Ovary (tissue), 9 donors: ENCODE results near the gene LMAN1. TPM values are rescaled to one million over a fixed set of nuclear protein-coding genes. Genes with fewer than 3 reads are reported as not detected.

Experiments
- DNase-seq, 5 donors: peaks; one replicate each; pipeline ENCODE4 v3.0.0-alpha.2; 2019 to 2020
- H3K27ac ChIP-seq, 2 donors: fragments of 200-600 bp; one replicate each; pipeline versions ENCODE4 v1.5.1 to v1.8.0; 2019 to 2022
- H3K27me3 ChIP-seq: fragments of 200-600 bp; one replicate; pipeline ENCODE4 v1.8.0; 2022
- H3K36me3 ChIP-seq: fragments of 200-600 bp; sonication (generic); one replicate; pipeline ENCODE4 v1.5.1; 2019
- H3K4me1 ChIP-seq: one replicate; pipeline ENCODE4 v1.8.1; 2013; ENCODE audit warnings: mild to moderate bottlenecking, moderate library complexity; ENCODE audit not compliant: insufficient read depth
- H3K4me3 ChIP-seq: fragments of 200-600 bp; sonication (generic); one replicate; pipeline ENCODE4 v1.5.1; 2017
- H3K9me3 ChIP-seq, 2 donors: fragments of 200-600 bp in 1 of 2; sonication (generic) in 1 of 2; one replicate each; pipeline versions ENCODE4 v1.5.1 to v1.8.1; 2013 to 2019; ENCODE audit warnings: mild to moderate bottlenecking in 1 of 2, moderate library complexity in 1 of 2
- EP300 ChIP-seq: sonication (generic); formaldehyde crosslinking; IDR thresholded peaks from one replicate; pipeline ENCODE4 v1.6.1; 2017; ENCODE audit warnings: antibody characterized with exemption
- POLR2A ChIP-seq: fragments of 450-650 bp; IDR thresholded peaks from one replicate; pipeline ENCODE4 v1.6.1; 2017; ENCODE audit warnings: antibody characterized with exemption, mild to moderate bottlenecking, moderate library complexity
- WGBS, 3 donors: extraction: QIAGEN DNeasy Blood & Tissue Kit in 1 of 3; methylation state at CpG; one replicate each; pipeline versions ENCODE4 v1.1.5 to v1.1.7; 2013 to 2017; 5-methylcytosine and 5-hydroxymethylcytosine counted together
- intact Hi-C, 4 donors: fragments of 100-400 bp; cut with DNase I; formaldehyde crosslinking; loops; one replicate each; pipeline versions ENCODE4 v1.11.0 to v1.15.1; 2022 to 2023
- polyA plus RNA-seq, 2 donors: library from polyadenylated mRNA; stranded (reverse); fragments of 200-250 nt in 1 of 2; fragments of 350-450 nt in 1 of 2; fragmentation: Illumina TruSeq in 1 of 2; extraction: RNeasy Lipid Tissue Mini Kit (QIAGEN cat#74804) in 1 of 2; gene quantifications; one replicate each; pipeline ENCODE4 v1.2.3, GENCODE V29; 2013 to 2014
- total RNA-seq, 7 donors: library from RNA; depleted of rRNA in 2 of 7; stranded (reverse); fragments of >200 nt in 2 of 7; fragmentation: NEBNext Ultra II Directional in 3 of 7; extraction: Animal tissue kit (Norgen Biotek cat#: 25700) in 3 of 7; gene quantifications; one replicate each; pipeline versions ENCODE4 v1.1.0 to v1.2.4, GENCODE V29; 2016 to 2023
- TF ChIP-seq, protein P1 (sequence below), 3 donors: fragments of 450-650 bp in 2 of 3; fragments of 200-600 bp in 1 of 3; IDR thresholded peaks; one replicate each; pipeline versions ENCODE4 v1.5.1 to v1.8.0; 2016 to 2022; ENCODE audit warnings: antibody characterized with exemption in 3 of 3, mild to moderate bottlenecking in 1 of 3
- donor health status: DM: no; HTN: no; CAD: no; lungs with moderate emphysema.
- donor health status: DM: no; HTN: no; CAD: no.
- donor health status: Bipolar disorder and iron deficiency.
- donor health status: DM: yes; HTN: yes; CAD: no.
- donor health status: DM: no; HTN: no; CAD: no.
- donor health status: DM: yes; HTN: yes; CAD: no.

The LMAN1 gene
- total and polyA plus RNA-seq, 9 donors, result 26.8 to 97.8 (median 66.3) TPM

DNA sequence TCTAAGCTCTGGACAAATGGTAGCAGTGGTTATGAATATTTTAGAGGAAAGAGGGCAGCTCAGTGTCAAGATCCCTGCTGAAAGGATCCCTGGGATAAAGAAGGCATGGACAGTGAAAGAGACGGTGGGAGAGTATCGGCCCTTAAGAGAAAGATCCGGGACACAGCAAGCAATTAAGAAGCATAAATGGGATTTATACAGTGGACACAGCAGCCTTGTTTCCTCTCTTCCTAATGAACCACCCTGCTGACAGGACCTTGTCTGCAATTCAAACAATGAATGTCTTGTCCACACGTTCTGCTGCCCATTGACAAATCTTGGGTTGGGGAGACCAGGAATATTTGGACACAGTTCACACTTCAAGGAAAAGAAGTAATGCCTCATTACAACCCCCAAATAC is 57.1 kb downstream of the LMAN1 start:
- no peak for TF ChIP-seq EP300
- no peak for TF ChIP-seq POLR2A
- TF ChIP-seq, protein P1, sequence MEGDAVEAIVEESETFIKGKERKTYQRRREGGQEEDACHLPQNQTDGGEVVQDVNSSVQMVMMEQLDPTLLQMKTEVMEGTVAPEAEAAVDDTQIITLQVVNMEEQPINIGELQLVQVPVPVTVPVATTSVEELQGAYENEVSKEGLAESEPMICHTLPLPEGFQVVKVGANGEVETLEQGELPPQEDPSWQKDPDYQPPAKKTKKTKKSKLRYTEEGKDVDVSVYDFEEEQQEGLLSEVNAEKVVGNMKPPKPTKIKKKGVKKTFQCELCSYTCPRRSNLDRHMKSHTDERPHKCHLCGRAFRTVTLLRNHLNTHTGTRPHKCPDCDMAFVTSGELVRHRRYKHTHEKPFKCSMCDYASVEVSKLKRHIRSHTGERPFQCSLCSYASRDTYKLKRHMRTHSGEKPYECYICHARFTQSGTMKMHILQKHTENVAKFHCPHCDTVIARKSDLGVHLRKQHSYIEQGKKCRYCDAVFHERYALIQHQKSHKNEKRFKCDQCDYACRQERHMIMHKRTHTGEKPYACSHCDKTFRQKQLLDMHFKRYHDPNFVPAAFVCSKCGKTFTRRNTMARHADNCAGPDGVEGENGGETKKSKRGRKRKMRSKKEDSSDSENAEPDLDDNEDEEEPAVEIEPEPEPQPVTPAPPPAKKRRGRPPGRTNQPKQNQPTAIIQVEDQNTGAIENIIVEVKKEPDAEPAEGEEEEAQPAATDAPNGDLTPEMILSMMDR (IDR thresholded peaks at IDR 0.05), result no peak
- H3K27ac ChIP-seq, result no peak overlapping the region
- H3K27me3 ChIP-seq, result no peaks in the 10 kb centered on the region
- no peaks in the 10 kb centered on the region for H3K36me3 ChIP-seq
- H3K9me3 ChIP-seq, result no peaks in the 10 kb centered on the region
- no peak for DNase-seq
- H3K4me3 ChIP-seq, result no peak overlapping the region
- intact Hi-C loops, result loop anchor here in 1 of 4 donors (10.0 kb wide), 1 partner anchor 113 kb away; no protein-coding TSS in a partner anchor
- H3K4me1 ChIP-seq, result no peaks in the 10 kb centered on the region
- WGBS, 3 donors, result 77 to 83% (median 77%) methylated on average over 4 of the region's 4 CpGs

DNA sequence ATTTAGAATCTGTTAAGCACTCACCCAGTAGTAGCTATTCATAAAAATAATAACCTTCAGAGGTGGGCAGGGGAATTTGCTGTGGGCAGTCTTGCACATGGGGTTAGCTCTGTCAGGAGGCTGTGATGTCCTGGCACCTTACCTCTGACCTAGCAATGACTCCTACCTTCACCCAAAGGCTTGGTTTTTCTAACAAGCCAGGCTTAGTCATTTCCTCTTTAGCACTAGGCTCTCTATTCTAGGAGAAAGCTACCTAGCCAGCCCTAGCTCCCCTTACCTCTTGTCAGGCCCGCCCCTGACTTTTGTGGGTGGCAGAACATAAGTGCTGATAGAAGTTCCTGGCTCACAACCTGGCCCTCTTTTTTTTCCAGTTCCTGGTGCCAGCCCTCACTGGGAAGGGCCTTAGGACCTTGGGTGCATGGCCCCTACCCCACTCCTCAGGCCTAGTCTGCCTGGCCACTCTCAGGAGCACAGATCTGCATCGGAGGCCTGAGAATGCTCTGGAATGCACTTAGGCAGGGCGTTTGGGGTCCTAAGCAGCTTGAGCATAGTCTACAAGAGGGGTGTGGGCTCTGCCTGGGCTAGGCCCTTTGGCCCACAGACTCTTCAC is 58.3 kb downstream of the LMAN1 start:
- no peak for DNase-seq
- Histone ChIP-seq H3K4me1 (no peaks in the 10 kb centered on the region), H3K9me3 (no peaks in the 10 kb centered on the region), H3K27ac (no peak overlapping the region), H3K27me3 (no peaks in the 10 kb centered on the region), H3K36me3 (no peaks in the 10 kb centered on the region), H3K4me3 (no peak overlapping the region)
- 82 to 86% (median 85%) methylated on average over 3 of the region's 3 CpGs for WGBS, 3 donors
- TF ChIP-seq, protein P1 (IDR thresholded peaks at IDR 0.05), result no peak
- TF ChIP-seq POLR2A (no peak), EP300 (no peak)
- intact Hi-C loops, result loop anchor here in 1 of 4 donors (10.0 kb wide), 1 partner anchor 114 kb away; no protein-coding TSS in a partner anchor

DNA sequence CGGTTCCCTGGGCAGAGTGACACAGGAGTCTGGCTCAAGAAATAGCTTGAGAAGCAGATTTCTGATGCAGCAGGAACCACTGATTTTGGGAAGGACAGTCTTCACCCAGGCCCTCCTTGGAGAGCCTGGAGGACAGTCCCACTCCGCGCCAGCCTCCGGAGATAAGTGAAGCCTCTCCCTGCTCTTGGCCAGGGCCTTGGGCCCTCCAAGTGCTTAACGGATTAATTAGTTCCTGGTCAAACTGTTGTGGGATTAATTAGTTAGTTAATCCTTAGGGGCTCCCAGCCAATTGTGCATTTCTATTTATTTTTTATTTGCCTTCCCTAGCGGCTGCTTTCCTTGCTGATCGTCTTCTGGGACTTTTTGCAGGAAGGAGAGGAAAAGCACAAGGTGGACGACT is 60.2 kb downstream of the LMAN1 start:
- TF ChIP-seq, protein P1 (IDR thresholded peaks at IDR 0.05), result no peak
- TF ChIP-seq EP300 (no peak), POLR2A (no peak)
- H3K27ac ChIP-seq, result no peak overlapping the region
- DNase-seq, result no peak
- intact Hi-C loops, result no loop called here
- H3K4me1 ChIP-seq, result no peaks in the 10 kb centered on the region
- WGBS, 3 donors, result 49 to 71% (median 53%) methylated on average over 8 of the region's 8 CpGs
- H3K9me3 ChIP-seq, result no peaks in the 10 kb centered on the region
- no peaks in the 10 kb centered on the region for H3K36me3 ChIP-seq
- no peak overlapping the region for H3K4me3 ChIP-seq
- H3K27me3 ChIP-seq, result no peaks in the 10 kb centered on the region

DNA sequence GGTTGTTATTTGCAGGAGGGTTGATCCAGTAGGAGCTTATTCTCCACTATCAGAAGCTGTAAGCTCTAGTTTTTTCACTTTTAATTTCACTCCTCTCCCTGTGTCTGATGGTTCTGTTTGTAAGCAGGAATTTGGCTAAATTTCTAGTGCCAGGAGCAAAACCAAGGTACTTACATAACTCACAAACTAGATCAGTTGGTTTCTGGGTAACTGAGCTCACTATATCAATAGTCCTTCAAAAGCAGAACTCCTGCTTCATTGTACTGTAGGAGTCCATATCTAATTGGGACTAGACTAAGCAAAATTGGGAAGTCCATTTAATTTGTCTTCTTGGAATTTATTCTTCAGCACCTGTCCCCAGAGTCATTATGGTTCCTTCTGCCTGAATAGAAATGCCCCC is 65.7 kb downstream of the LMAN1 start:
- Histone ChIP-seq H3K36me3 (no peaks in the 10 kb centered on the region), H3K4me3 (no peak overlapping the region), H3K27ac (no peak overlapping the region), H3K27me3 (no peaks in the 10 kb centered on the region), H3K4me1 (no peaks in the 10 kb centered on the region), H3K9me3 (no peaks in the 10 kb centered on the region)
- TF ChIP-seq POLR2A (no peak), EP300 (no peak)
- TF ChIP-seq, protein P1 (IDR thresholded peaks at IDR 0.05), result no peak
- intact Hi-C loops, result no loop called here
- DNase-seq, result no peak
